ENCODE measurements around the gene HOXD4.

The HOXD4 gene

GRCh38 chr2:176124947-176125771 lies 26.2 kb upstream of the HOXD4 start:
- in situ Hi-C loops (cut with MboI; ENCODE audit: low sequenced_read_pairs) = loop anchor here (25.0 kb wide), 4 partner anchors 337 to 1187 kb away; no protein-coding TSS in a partner anchor

GRCh38 chr2:176125772-176126054 lies 25.6 kb upstream of the HOXD4 start:
- in situ Hi-C loops (cut with MboI; ENCODE audit: low sequenced_read_pairs) = loop anchor here (25.0 kb wide), 3 partner anchors 337 to 1012 kb away; no protein-coding TSS in a partner anchor

- in situ Hi-C loops (cut with MboI; ENCODE audit: low sequenced_read_pairs) = loop anchor here (25.0 kb wide), 3 partner anchors 335 to 1010 kb away; no protein-coding TSS in a partner anchor
Observed at GRCh38 chr2:176126929-176127773, 24.2 kb upstream of the HOXD4 start.

- in situ Hi-C loops (cut with MboI; ENCODE audit: low sequenced_read_pairs) = loop anchor here (25.0 kb wide), 3 partner anchors 335 to 1010 kb away; no protein-coding TSS in a partner anchor
Observed at GRCh38 chr2:176127774-176128072, 23.6 kb upstream of the HOXD4 start.

GRCh38 chr2:176128172-176128981 lies 23.0 kb upstream of the HOXD4 start:
- in situ Hi-C loops (cut with MboI; ENCODE audit: low sequenced_read_pairs) = loop anchor here (25.0 kb wide), 3 partner anchors 334 to 1009 kb away; no protein-coding TSS in a partner anchor

GRCh38 chr2:176128982-176129796 lies 22.2 kb upstream of the HOXD4 start, which contains the start of gene HOXD8:
TSS of gene HOXD8 (plus strand) at chr2:176129705. CDS start at chr2:176130367, 662 bp downstream.
- in situ Hi-C loops (cut with MboI; ENCODE audit: low sequenced_read_pairs) = loop anchor here (25.0 kb wide), 3 partner anchors 333 to 1008 kb away; no protein-coding TSS in a partner anchor

GRCh38 chr2:176129813-176130146 lies 21.6 kb upstream of the HOXD4 start:
- in situ Hi-C loops (cut with MboI; ENCODE audit: low sequenced_read_pairs) = loop anchor here (25.0 kb wide), 3 partner anchors 333 to 1008 kb away; no protein-coding TSS in a partner anchor

GRCh38 chr2:176130147-176130956 lies 21.0 kb upstream of the HOXD4 start:
- in situ Hi-C loops (cut with MboI; ENCODE audit: low sequenced_read_pairs) = loop anchor here (25.0 kb wide), 3 partner anchors 332 to 1007 kb away; no protein-coding TSS in a partner anchor

GRCh38 chr2:176130957-176131847 lies 20.1 kb upstream of the HOXD4 start:
- in situ Hi-C loops (cut with MboI; ENCODE audit: low sequenced_read_pairs) = loop anchor here (25.0 kb wide), 3 partner anchors 331 to 1006 kb away; no protein-coding TSS in a partner anchor

GRCh38 chr2:176131848-176132158 lies 19.5 kb upstream of the HOXD4 start:
- in situ Hi-C loops (cut with MboI; ENCODE audit: low sequenced_read_pairs) = loop anchor here (25.0 kb wide), 3 partner anchors 330 to 1005 kb away; no protein-coding TSS in a partner anchor

- in situ Hi-C loops (cut with MboI; ENCODE audit: low sequenced_read_pairs) = loop anchor here (25.0 kb wide), 3 partner anchors 330 to 1005 kb away; no protein-coding TSS in a partner anchor
Observed at GRCh38 chr2:176132205-176133171, 18.9 kb upstream of the HOXD4 start.

GRCh38 chr2:176133389-176133788 lies 18.0 kb upstream of the HOXD4 start:
- in situ Hi-C loops (cut with MboI; ENCODE audit: low sequenced_read_pairs) = loop anchor here (25.0 kb wide), 3 partner anchors 329 to 1004 kb away; no protein-coding TSS in a partner anchor

- in situ Hi-C loops (cut with MboI; ENCODE audit: low sequenced_read_pairs) = loop anchor here (25.0 kb wide), 3 partner anchors 328 to 1003 kb away; no protein-coding TSS in a partner anchor
Observed at GRCh38 chr2:176134035-176134434, 17.3 kb upstream of the HOXD4 start.

GRCh38 chr2:176135035-176135440 lies 16.3 kb upstream of the HOXD4 start:
- in situ Hi-C loops (cut with MboI; ENCODE audit: low sequenced_read_pairs) = loop anchor here (25.0 kb wide), 3 partner anchors 327 to 1002 kb away; no protein-coding TSS in a partner anchor

- in situ Hi-C loops (cut with MboI; ENCODE audit: low sequenced_read_pairs) = loop anchor here (25.0 kb wide), 3 partner anchors 326 to 1001 kb away; no protein-coding TSS in a partner anchor
Observed at GRCh38 chr2:176136374-176137251, 14.7 kb upstream of the HOXD4 start.

GRCh38 chr2:176137252-176137580 lies 14.1 kb upstream of the HOXD4 start:
- in situ Hi-C loops (cut with MboI; ENCODE audit: low sequenced_read_pairs) = loop anchor here (25.0 kb wide), 3 partner anchors 325 to 1000 kb away; no protein-coding TSS in a partner anchor
